ENCODE data around the gene CHST11.
"Not testable (repeated sequence)": the region's sequence is repeated elsewhere in the genome, so short reads cannot be mapped to it uniquely, and the experiment has no call there.

CHST11 gene

DNA sequence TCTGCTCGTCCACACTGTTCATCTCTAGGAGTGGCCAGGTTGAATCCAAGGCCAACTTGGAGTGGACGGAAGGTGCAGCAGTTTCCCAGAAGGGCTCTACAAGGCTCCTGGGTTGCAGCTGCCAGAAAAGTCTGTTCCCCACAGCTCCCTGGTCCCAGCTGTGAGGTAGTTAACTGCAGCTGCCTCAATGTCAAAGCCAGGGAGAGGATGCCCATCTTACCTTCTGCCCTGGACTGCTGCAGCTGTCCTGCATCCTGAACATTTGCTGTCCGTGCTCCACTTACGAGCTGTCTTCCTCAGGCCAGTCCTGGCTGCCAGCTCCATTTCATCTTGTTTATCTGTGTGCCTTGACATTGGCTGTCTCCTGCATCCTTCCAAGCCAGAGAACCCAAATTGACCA, 274.0 kb downstream of the CHST11 start:
- DNase-seq: no peak

DNA sequence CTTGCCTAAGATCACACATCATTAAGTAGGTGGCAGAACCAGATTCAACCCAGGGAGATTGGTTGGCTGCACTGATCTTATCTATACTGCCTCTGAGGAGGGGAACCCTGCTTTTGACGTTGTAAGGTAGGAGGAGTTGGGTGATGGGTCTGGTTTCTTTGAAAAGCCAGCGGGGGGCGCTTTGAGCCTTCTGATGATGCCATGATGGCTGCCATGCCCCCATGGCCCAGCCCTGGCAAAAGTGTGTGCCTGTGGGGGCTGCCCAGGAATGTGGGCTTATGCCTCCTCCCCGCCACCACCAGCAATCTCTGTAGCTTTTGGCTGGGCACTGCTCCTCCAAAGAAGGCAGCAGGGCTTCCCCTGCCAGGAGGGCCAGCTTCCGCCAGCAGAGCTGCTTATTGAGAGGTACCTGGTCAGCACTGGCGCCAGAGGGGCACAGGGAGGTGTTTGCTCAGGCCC, 277.0 kb downstream of the CHST11 start:
- DNase-seq: no peak

DNA sequence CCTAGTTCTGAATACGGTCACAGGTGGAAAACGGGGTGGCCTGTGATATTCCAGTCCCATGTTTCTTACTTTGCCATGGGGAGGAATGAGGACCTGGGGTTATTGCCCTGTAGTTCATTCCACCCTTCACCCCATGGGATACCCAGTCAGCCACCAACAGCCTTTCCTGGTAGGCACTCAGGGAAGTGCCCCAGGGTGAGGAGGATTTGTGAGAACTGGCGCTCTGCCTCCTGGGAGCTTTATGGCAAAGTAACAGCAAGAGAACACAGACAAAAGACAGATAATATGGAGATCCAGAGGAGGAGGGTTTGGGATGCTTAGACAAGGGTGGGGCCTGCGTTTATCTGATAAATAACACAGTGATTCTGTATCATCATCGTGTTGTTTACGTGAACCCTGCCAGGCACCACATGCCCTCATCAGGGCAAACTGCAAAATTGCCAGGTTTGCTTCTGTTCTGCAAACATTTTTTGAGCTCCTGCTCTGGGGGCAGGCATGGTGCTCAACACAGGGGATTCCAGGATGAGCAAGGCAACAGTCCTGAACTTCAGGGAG, 277.9 kb downstream of the CHST11 start:
- DNase-seq: no peak

DNA sequence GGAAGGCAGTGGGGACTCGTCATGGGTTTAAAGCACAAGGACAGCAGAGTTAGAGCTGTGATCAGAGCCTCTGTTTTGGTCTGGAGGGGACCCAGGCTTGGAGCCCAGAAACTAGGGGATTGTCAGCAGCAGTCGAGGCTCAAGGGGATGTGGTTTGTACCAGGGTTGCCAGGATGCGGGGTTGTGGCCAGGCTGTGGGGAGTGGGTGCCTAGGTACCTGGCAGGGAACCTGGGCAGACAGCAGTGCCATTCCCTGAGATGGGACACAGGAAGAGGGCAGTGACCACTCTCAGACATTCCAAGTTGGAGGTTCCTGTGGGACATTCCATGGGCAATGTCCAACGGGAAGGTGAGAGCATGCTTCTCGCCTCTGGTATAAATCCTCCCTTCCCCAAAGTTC, 279.1 kb downstream of the CHST11 start:
- DNase-seq: no peak

DNA sequence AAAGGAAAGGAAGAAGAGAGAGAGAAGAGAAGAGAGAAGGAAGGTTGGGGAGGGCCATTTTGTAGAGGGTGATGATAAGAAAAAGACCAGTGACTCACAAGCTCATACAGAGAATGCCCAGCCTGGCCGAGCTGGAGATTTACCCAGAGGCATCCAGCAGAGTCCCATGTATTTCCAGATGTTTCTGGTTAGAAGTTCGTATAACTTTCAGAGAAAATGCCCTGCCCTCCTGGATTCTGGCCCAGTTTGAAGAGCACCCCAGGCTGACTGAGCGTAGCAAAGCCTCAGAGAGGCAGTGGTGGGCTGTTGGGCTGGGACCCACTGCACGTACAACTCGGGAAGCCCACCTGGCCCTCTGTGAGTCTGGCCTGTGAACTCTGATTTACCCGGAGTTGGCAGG, 279.6 kb downstream of the CHST11 start:
- no peak for DNase-seq

DNA sequence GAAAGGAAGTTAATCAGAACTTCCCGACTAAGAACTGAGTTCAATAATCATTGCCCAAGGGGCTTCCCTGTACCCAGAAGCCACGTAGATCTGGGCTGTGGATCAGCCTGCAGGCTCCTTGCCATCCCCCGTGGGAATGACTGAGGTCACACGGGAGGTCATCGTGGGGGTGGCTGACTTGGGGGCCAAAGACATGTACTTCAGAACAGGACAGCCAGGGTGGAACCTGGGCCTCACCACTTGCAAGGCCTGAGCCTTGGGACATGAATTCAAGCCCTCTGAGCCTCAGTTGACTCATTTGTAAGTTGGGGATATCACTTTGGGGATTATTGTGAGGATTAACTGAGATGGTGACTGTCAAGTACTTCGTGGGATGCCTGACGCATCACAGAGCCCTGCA, 280.4 kb downstream of the CHST11 start:
- no peak for DNase-seq

DNA sequence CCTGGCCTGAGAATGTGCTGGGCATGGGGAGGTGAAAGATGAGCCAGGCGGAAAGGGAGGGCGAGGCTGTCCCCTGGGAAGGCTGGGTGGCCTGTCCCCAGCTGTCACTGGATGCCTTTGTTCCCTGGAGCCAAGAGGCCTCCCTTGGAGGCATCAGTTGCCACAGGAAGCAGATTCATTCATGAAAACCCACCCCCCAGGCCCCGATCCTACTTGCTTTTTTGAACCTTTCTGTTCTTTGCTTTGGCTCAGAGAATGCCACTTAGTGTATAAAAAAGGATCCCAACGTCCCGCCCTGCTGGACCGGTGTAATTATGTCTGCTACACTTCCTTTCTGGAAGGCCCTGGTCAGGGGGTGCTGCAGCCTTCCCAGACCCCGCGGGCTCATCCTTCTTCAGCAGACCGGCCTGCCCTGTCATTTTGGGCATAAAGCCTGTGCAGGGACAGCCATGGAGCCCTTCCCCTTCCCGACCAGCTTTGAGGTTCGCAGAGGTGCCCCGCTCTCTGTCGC, 281.1 kb downstream of the CHST11 start:
- no peak for DNase-seq

DNA sequence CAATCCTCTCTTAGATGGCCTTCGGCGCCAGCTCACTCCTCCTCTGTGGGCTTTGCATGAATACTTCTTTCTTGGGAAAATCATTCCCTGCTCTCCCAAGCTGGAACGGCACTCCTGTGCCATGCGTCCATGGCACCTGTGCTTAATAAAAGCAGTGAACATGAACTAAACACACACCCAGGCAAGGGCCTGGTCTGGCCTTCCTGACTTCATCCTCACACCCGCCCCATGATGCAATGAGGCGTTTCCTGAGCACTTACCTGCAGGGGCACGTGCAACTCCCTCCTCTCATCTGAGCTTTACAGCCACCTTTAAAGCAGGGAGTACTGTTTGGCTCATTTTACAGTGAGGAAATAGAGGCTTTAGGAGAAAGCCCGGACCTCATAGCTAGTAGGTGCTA, 281.6 kb downstream of the CHST11 start:
- no peak for DNase-seq

DNA sequence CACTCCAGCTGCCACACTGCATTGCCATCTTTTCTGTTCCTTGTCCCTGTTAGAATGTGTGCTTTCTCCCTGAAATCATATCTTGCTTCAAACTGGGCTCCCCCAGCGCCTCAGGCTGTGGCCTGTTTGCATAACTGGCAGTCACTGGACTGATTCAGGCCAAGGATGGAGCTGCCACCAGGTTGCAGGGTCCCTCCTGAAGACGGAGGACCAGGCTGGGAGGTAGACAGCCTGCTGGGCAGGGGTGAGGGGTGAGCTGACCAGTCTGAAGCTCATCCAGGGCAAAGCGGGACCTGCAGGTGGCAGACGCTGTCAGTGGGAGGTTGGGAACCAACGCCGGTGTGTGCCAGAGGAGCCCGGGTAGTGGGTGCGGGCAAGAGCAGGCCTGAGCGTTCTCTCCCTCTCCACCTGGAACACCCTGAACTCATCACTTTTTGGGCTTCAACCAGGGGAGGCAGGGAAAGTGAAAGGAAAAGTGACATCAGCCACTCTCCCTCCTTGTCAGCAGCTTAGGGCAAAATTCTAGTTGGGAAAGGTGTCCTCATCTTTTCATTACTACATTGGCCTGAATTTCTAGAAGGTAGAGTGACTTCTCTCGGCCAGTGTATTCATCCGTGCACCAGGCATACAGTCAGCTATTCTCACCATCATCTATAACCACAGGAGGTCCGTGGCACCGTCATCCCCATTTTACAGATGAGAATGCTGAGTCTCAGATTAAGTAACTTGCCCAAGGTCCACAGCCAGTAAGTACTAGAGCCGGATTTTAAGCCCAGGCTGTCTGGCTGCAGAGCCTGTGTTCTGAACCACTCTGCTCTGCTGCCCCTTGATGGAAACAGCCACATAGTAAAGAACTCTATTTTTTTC, 282.3 kb downstream of the CHST11 start:
- no peak for DNase-seq

DNA sequence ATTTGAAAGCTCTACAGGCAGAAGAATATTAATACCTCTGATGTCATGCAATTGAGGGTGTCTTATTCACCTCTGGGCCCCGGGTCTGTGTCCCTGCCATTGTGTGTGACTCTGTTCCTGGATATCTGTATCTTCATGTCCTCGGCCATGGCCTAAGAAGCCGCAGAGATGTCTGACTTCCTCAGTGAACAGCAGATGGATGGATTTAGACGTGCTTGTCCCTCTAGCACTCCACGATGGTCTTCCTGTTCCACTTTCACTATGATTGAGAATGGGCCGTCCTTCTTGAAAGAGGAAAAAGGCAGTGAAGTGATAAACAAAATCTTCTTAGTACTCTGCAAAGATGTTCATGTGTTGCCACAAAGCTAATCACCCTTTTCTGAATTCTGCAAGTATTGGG, 283.9 kb downstream of the CHST11 start:
- no peak for DNase-seq

DNA sequence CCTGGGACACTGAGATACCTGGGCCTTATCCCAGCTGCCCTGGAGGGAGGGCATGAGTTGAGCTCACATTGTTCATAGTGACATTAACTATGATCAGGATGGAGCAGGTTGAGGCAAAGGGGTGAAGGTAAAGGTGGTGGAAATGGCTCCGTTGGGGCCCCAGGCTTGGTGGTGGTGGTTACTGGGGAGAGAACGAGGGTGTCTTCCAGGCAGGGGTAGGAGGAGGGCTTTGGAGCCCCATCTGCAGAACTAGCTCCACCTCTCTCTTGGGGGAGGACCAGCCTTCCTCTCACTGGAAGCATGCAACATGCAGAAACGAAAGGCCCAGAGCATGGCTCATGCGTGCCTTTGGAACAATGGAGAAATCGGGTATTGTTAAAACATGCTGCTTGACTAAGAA, 284.3 kb downstream of the CHST11 start:
- DNase-seq: no peak

DNA sequence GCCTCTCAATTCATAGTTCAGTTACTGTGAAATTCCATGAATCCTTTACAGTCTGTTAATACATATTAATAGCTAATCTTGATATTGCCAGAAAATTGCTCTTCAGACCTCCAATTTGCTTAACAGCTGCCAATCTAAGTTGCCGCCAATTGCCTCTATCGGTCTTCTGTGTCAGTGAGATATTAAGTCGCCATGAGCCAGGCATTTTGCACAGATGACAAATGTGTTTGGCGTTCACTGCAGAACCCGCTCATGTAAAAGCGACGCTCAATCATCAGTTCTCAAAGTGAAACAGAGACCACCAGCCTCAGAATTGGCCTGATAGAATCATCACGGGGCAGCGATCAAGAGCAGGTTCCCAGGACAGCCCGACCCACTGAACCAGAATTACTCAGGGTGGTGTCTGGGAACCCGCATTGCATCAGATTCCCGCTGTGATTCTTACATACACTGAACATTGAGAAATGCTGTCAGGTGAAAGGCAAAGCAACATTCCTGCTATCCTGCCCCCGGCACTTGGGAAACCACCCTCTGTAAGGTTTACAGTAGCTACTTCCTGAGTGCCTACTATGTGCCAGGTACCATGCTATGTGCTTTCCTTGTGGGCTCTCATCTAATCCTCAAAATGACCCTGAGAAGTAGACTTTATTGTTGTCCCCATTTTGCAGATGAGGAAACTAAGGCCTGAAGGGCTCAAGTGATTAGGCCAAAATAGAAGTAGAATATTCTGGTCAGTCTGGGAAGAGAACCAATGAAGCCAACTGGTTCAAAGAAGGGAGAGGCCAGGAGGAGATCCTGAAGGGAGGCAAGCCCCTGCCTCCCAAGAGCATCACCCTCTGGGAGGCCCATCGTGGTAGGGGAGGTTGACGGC, 285.0 kb downstream of the CHST11 start:
- no peak for DNase-seq

DNA sequence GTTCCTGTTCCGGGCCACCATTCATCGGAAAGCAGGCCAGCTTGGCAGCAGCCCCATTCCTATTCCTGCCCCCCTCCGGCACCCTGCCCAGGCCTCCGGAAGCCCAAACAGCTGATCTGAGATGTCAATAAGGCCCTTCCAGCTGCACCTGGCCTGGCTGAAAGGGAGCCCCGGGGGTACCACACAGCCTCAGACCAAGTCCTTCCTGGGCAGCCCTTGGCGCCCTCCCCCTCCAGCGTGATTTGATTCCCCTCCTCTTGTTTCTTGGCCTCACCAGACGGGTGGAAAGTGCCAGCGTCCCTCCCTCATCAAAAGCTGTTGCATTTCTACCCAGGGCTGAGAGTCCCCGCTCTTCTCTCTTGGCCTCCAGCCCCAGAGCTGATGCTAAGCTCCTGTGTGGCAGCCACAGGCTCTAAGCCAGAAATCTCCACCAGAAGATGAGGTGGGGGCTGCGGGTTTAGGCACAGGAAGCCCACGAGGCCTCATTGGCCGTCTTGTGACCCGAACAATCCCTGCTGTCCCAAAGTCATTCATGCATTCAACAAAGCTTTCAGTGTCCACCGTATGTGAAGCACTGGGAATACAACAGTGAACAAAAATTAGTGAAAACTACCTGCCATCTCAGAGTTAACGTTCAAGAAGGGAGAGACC, 285.9 kb downstream of the CHST11 start:
- no peak for DNase-seq

DNA sequence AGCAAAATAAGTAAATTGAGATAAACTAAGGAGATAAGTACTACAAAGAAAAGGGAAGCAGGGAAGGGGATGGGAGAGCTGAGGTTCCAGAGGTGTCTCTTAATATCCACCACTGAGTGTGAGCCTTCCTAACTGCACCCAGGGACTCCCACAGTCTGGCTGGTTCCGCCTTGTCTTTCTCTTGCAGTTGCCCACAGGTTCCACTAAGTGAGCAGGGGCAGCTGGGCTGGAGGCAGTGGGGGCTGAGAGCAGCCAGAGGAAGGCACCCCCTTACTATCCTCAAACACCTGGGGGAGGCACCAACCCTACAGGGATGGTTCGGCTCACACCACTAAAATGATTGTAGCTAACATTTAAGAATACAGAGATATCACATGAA, 286.4 kb downstream of the CHST11 start:
- no peak for DNase-seq

DNA sequence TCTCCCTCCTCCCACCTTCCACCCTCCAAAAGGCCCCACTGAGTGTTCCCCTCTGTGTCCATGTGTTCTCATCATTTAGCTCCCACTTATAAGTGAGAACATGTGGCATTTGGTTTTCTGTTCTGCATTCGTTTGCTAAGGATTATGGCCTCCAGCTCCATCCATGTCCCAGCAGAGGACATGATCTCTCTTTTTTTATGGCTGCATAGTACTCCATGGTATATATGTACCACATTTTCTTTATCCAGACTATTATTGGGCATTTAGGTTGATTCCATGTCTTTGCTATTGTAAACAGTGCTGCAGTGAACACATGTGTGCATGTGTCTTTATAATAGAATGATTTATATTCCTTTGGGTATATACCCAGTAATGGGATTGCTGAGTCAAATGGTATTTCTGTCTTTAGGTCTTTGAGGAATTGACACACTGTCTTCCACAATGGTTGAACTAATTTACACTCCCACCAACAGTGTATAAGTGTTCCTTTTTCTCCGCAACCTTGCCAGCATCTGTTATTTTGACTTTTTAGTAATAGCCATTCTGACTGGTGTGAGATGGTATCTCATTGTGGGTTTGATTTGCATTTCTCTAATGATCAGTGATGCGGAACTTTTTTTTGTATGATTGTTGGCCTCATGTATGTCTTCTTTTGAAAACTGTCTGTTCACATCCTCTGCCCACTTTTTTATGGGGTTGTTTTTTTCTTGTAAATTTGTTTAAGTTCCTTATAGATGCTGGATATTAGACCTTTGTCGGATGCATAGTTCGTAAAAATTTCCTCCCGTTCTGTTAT, 287.2 kb downstream of the CHST11 start:
- DNase-seq: not testable (repeated sequence)

DNA sequence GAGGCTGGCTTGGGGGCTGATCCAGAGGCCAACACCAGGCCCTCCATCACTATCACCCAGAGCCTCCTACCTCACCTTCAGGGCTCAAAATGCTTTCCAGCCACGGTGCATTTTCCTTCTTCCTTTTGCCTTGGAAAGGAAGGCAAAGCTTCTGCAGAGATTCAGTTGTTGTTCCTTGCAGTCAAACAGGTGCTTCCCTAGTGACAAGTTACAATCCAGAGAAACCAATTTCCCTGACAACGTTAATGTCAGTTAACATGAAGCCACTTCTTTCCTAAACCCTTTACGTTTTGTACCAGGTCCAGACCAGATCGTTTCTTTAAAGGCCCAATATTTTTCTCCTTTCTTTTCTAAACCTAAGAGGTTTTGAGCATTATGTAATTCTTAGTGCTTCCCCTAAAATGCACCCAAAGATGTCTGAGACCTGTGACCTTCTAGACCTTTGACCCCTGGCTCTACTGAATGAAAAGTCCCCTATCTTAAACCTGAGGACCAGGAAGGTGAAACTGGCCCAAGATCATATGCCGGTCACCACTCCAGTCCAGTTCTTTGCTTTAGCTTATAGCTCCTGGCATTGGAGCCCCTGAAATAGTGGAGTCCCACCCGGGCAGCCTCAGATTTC, 289.8 kb downstream of the CHST11 start:
- DNase-seq: no peak

DNA sequence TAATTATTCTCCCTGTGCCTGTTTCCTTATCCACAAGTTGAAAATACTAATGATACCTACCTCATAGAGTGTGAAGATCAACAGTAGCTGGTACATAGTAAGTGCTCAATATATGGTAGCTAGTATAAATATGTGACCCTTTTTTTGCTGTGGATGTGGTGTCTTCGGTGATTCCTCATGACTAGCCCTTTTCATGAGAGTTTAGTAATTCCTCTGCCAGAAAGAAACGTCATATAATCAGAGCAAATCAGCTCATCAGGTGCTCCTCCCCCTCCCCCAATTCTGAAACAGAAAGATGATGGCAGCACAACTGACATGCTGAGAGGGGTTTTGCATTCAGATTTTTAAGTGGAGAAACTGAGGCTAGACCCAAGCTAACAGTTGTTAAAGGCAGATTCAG, 290.6 kb downstream of the CHST11 start:
- DNase-seq: no peak

DNA sequence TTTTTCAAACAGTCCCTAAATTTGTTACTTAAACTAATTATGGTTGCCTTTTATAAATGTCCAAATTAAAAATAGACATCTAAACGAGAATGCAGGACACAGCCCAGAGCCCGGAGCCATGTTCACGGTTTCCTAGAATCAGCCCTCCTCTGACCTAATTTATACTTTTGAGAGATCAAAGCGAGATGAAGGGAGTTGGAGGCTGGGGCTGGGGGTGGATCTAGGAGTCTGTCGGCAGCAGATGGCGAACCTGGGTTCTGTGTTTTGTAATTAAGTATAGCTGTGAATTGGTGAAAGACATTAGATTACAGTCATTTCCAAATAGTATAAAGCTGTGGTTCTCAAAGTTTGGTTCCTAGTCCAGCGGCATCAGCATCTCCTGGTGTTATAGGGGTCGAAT, 291.2 kb downstream of the CHST11 start:
- no peak for DNase-seq

DNA sequence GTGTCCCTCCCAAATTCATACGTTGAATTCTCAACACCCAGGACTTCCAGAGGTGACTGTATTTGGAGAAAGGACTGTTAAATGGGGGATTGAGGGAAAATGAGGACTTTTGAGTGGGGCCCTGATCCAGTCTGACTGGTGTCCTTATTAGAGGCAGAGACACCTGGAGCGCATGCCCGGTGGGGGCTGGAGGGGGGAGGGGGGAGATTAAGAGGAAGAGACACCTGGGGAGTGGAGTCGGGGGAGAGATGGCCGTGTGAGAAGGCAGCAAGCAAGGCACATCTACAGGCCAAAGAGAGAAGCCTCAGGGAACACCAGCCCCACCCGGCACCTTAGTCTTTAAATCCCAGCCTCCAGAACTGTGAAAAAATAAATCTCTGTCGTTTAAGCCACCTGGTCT, 291.6 kb downstream of the CHST11 start:
- no peak for DNase-seq

DNA sequence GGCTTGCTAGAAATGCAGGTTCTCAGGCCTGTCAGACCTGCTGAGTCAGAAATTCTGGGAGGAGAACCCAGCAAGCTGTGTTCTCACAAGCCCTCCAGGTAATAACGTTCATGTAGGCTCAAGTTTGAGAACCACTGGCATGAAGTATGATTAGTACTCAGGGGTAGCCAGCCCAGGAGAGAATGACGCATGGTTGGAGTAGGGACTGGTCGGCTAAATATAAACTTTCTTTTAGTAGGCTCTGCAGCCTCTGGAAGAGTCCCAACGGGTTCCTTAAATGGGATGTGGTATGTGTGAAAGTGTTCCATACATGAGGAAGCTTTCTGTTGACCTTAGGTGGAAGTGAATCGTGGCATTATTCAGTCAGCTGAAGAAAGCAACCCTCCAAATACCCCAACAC, 292.0 kb downstream of the CHST11 start:
- DNase-seq: no peak

DNA sequence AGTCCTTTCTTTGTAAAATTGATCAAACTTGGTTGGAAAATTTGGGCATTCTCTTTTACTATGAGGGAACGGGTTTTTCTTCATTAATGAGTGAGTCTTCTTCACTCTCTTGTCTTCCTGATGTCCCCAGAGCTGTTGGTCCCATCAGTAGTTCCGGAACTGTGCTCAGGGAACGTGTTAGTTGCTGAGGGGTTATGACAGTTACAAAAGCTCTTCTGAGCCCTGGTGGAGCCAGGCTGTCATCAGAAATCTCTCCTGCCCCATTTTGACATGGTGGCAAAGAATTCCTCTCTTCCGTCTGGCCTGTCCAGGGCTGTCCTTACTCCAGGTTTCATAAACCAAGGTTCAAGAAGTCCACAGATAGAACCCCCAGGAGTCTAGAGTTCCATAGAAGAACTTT, 292.8 kb downstream of the CHST11 start:
- DNase-seq: no peak

DNA sequence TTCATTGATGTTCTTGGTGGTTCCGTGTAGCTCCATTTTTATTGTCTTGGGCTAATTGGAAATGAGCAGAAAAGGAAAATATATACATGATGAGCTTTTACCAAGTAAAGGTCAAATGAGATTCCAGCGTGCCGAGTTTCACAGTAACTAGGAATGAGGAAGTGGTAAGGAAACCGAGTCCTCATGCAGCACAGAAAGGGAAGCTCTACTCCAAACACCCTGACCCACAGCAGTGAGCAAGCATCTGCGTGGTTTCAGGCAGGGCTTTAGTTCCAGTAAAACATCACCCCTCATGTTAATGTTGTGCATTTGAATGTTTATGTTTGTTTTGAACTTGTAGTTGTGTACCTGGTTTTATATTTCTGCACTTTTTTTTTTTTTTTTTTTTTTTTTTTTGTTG, 293.3 kb downstream of the CHST11 start:
- DNase-seq: no peak
